Smooth muscle cell (in vitro differentiated cells): ENCODE results near the gene USPL1. TPM values are rescaled to one million over a fixed set of nuclear protein-coding genes. Genes with fewer than 3 reads are reported as not detected.

Experiments used
- DNase-seq: peaks from one replicate; lab custom pipeline; 2025; ENCODE audit not compliant: unreplicated experiment; lab: John Stamatoyannopoulos, UW
- H2AFZ ChIP-seq: fragments of 200-600 bp; sonication (generic); 2 replicates; pipeline ENCODE4 v1.6.0; 2016; ENCODE audit warnings: antibody characterized with exemption, low read depth, mild to moderate bottlenecking
- H3F3A ChIP-seq: fragments of 200-600 bp; sonication (generic); 2 replicates; pipeline ENCODE4 v1.6.0; 2017; ENCODE audit warnings: antibody characterized with exemption, low read depth
- H3K27ac ChIP-seq: fragments of 200-600 bp; sonication (generic); 2 replicates; pipeline ENCODE4 v1.5.1; 2016; ENCODE audit warnings: low read depth, mild to moderate bottlenecking
- H3K27me3 ChIP-seq: fragments of 200-600 bp; sonication (generic); 2 replicates; pipeline ENCODE4 v1.6.1; 2016; ENCODE audit warnings: low read depth, mild to moderate bottlenecking
- H3K36me3 ChIP-seq: fragments of 200-600 bp; sonication (generic); 2 replicates; pipeline ENCODE4 v1.5.1; 2016; ENCODE audit warnings: low read depth
- H3K4me1 ChIP-seq: fragments of 200-600 bp; sonication (generic); 2 replicates; pipeline ENCODE4 v1.5.1; 2016; ENCODE audit warnings: low read depth
- H3K4me2 ChIP-seq: fragments of 200-600 bp; sonication (generic); 2 replicates; pipeline ENCODE4 v1.6.0; 2016; ENCODE audit warnings: mild to moderate bottlenecking
- H3K4me3 ChIP-seq: fragments of 200-600 bp; sonication (generic); 2 replicates; pipeline ENCODE4 v1.5.1; 2016; ENCODE audit warnings: mild to moderate bottlenecking
- H3K79me2 ChIP-seq: fragments of 200-600 bp; sonication (generic); 2 replicates; pipeline ENCODE4 v1.6.0; 2016; ENCODE audit warnings: low read depth, mild to moderate bottlenecking
- H3K9ac ChIP-seq: fragments of 200-600 bp; sonication (generic); 2 replicates; pipeline ENCODE4 v1.6.0; 2016; ENCODE audit warnings: low read depth
- H3K9me3 ChIP-seq: fragments of 200-600 bp; sonication (generic); replicated peaks from 2 replicates; pipeline ENCODE4 v1.5.1; 2016; ENCODE audit warnings: low read depth
- H4K20me1 ChIP-seq: fragments of 200-600 bp; sonication (generic); 2 replicates; pipeline ENCODE4 v1.6.0; 2016; ENCODE audit warnings: low read depth
- CTCF ChIP-seq: fragments of 200-600 bp; sonication (generic); IDR thresholded peaks from 2 replicates; pipeline ENCODE4 v1.5.1; 2017; ENCODE audit warnings: borderline replicate concordance, mild to moderate bottlenecking, antibody characterized with exemption; ENCODE audit not compliant: insufficient read depth, poor library complexity, severe bottlenecking
- WGBS: methylation state at CpG from one replicate; pipeline ENCODE4 v1.1.7; 2016; ENCODE audit warnings: low lambda C conversion rate; 5-methylcytosine and 5-hydroxymethylcytosine counted together
- polyA plus RNA-seq: library from polyadenylated mRNA; unstranded; fragments of >200 nt; fragmentation: Nextera tagmentation; extraction: Ambion mirVana; gene quantifications from 2 replicates; pipeline ENCODE4 v1.2.1, GENCODE V29; 2016
- total RNA-seq: library from RNA; depleted of rRNA; stranded (reverse); fragments of >200 nt; gene quantifications from 2 replicates; pipeline ENCODE4 v1.2.3, GENCODE V29; 2014

Gene USPL1
- total and polyA plus RNA-seq, 2 experiments from 2014 or later = 12.3 to 33.3 TPM

GRCh38 chr13:30587231-30587630, 30.5 kb upstream of the USPL1 start:
- WGBS = 93% methylated on average over 1 of the region's 1 CpG
- H3F3A ChIP-seq = no peaks in the 10 kb centered on the region
- no peaks in the 10 kb centered on the region for H3K4me1 ChIP-seq
- no peak overlapping the region for H3K4me2 ChIP-seq
- no peak overlapping the region for H3K27ac ChIP-seq
- H4K20me1 ChIP-seq = no peaks in the 10 kb centered on the region
- DNase-seq = no peak
- no peak for TF ChIP-seq CTCF
- no peak overlapping the region for H3K4me3 ChIP-seq
- no peak overlapping the region for H3K9ac ChIP-seq
- H2AFZ ChIP-seq = no peak overlapping the region
- no peaks in the 10 kb centered on the region for H3K79me2 ChIP-seq
- no peaks in the 10 kb centered on the region for H3K9me3 ChIP-seq
- no peaks in the 10 kb centered on the region for H3K27me3 ChIP-seq
- no peaks in the 10 kb centered on the region for H3K36me3 ChIP-seq

- no peak for TF ChIP-seq CTCF
- no peak overlapping the region for H3K4me3 ChIP-seq
- no peaks in the 10 kb centered on the region for H3K79me2 ChIP-seq
- no peak for DNase-seq
- H3K4me1 ChIP-seq = no peaks in the 10 kb centered on the region
- no peak overlapping the region for H3K27ac ChIP-seq
- H3F3A ChIP-seq = no peaks in the 10 kb centered on the region
- no peak overlapping the region for H3K9ac ChIP-seq
- no peaks in the 10 kb centered on the region for H3K36me3 ChIP-seq
- no peak overlapping the region for H2AFZ ChIP-seq
- no peaks in the 10 kb centered on the region for H4K20me1 ChIP-seq
- no peaks in the 10 kb centered on the region for H3K9me3 ChIP-seq
- H3K27me3 ChIP-seq = no peaks in the 10 kb centered on the region
- no peak overlapping the region for H3K4me2 ChIP-seq
These were observed 30.0 kb upstream of the USPL1 start for GRCh38 chr13:30587739-30588138.

- Histone ChIP-seq H3K4me3 (no peak overlapping the region), H3K4me2 (no peak overlapping the region), H3K36me3 (no peaks in the 10 kb centered on the region), H3K9ac (no peak overlapping the region), H2AFZ (no peak overlapping the region), H4K20me1 (no peaks in the 10 kb centered on the region), H3K27me3 (no peaks in the 10 kb centered on the region), H3K79me2 (no peaks in the 10 kb centered on the region), H3K9me3 (no peaks in the 10 kb centered on the region), H3F3A (no peaks in the 10 kb centered on the region), H3K27ac (no peak overlapping the region), H3K4me1 (no peaks in the 10 kb centered on the region)
- DNase-seq = no peak
- TF ChIP-seq CTCF = no peak
- 92% methylated on average over 2 of the region's 2 CpGs for WGBS
These were observed 24.7 kb upstream of the USPL1 start for GRCh38 chr13:30593001-30593400.

- WGBS = 61% methylated on average over 3 of the region's 3 CpGs
- Histone ChIP-seq H3K4me3 (no peak overlapping the region), H3K9me3 (no peaks in the 10 kb centered on the region), H3K27ac (no peak overlapping the region), H2AFZ (no peak overlapping the region), H3K79me2 (no peaks in the 10 kb centered on the region), H3K4me2 (no peak overlapping the region), H3K4me1 (peaks cover 4% of the 10 kb centered on the region), H3K9ac (no peak overlapping the region), H4K20me1 (no peaks in the 10 kb centered on the region), H3K36me3 (no peaks in the 10 kb centered on the region), H3F3A (no peaks in the 10 kb centered on the region), H3K27me3 (no peaks in the 10 kb centered on the region)
- no peak for DNase-seq
- TF ChIP-seq CTCF = no peak
These were observed 17.2 kb upstream of the USPL1 start for GRCh38 chr13:30600496-30600895.
